ENCODE measurements around the gene IQGAP3. TPM values are rescaled to one million over a fixed set of nuclear protein-coding genes. Genes with fewer than 3 reads are reported as not detected.
A peak's percentile ranks its signal among the peaks of the same experiment; 100 is the strongest.

The IQGAP3 gene
- polyA plus RNA-seq, 1 of the 3 experiments (the other 2 are of a cell fraction): 15.6 TPM

DNA sequence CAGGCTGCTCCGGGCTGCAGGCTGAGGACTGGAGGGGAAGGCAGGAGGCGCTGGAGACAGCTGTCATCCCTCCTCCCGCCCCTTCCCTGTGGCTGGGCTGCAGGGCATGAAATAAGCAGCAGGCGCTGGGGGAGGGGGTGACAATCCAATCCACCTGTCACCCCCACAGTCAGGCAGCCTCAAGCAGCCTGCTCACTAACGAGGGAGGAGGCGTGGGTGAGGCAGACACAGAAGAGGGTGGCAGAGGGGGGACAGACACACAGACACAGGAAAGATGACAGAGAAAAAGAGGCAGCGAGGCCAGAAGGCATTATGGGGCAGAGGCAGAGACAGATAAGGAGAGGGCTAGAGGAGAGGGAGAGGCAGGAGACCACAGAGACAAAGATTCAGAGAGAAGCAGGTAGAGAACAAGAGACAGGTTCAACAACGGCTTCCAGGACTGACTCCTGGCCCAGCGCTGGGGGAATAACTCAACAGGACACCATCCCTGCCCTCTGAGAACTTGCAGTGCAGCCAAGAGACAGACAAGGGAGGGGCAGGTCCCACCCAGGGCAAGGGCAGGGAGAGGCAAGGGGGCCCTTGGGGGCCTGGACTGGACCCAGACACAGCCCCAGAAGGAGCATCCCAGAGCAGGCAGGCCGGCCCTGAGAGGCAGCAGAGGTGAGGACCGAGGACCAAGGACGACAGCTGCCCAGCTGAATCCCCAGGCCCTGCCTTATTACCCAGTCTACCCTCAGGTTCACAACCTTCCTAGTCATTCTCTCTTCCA, 83.0 kb downstream of the IQGAP3 start:
- H3K27me3 ChIP-seq (ENCODE audit: insufficient read depth): no peaks in the 10 kb centered on the region
- POLR2A ChIA-PET: interaction anchor here (0.5 to 1.0 kb wide), 3 partner anchors 12 to 1346 kb away, joined by 3 read pairs; partner anchors contain the start of gene MEF2D
- H4K20me1 ChIP-seq (ENCODE audit: insufficient read depth): peaks cover 100% of the 10 kb centered on the region
- H3K9me3 ChIP-seq: no peaks in the 10 kb centered on the region
- H3K79me2 ChIP-seq (ENCODE audit: insufficient read depth): peaks cover 100% of the 10 kb centered on the region
- H3K36me3 ChIP-seq (replicated peaks in 1 of 2; ENCODE audit: control insufficient read depth in 1 of 2, insufficient read depth in 2 of 2, low read length in 1 of 2): peaks cover 0 to 2% of the 10 kb centered on the region in 2 experiments
- H3F3A ChIP-seq (replicated peaks; ENCODE audit: insufficient read depth): no peaks in the 10 kb centered on the region
- 0 out of 4 replicates have a peak overlapping the region, but pooled peaks of 1 of the 2 experiments have one; percentile 1 for H3K4me3 ChIP-seq (ENCODE audit: low read depth in 2 of 2, low read length in 1 of 2)
- CTCF ChIA-PET: interaction anchor here (1.1 to 6.2 kb wide), 9 partner anchors 7 to 138 kb away, joined by 3 to 50 read pairs (median 4); partner anchors contain the start of gene MEF2D
- H3K4me2 ChIP-seq: peak overlapping the region; percentile 69; the same call in 1 of the 2 replicates
- peak; percentile 54 for DNase-seq
- TF ChIP-seq RCOR1 (IDR thresholded peaks at IDR 0.05; ENCODE audit: low read length): no peak
- TF ChIP-seq MEF2A (IDR thresholded peaks at IDR 0.05; ENCODE audit: borderline replicate concordance, low read depth): no peak
- TF ChIP-seq GATA2 (CRISPR knock-in tag; IDR thresholded peaks at IDR 0.05): no peak
- TF ChIP-seq RFX5 (IDR thresholded peaks at IDR 0.05; ENCODE audit: low read length): no peak
- no peak for TF ChIP-seq GABPA (IDR thresholded peaks at IDR 0.05; ENCODE audit: low read depth)
- TF ChIP-seq, protein P1, sequence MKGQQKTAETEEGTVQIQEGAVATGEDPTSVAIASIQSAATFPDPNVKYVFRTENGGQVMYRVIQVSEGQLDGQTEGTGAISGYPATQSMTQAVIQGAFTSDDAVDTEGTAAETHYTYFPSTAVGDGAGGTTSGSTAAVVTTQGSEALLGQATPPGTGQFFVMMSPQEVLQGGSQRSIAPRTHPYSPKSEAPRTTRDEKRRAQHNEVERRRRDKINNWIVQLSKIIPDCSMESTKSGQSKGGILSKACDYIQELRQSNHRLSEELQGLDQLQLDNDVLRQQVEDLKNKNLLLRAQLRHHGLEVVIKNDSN (IDR thresholded peaks at IDR 0.05; ENCODE audit: borderline replicate concordance, low read depth): no peak
- TF ChIP-seq FOXM1 (IDR thresholded peaks at IDR 0.05; ENCODE audit: low read depth): no peak
- TF ChIP-seq SMC3 (IDR thresholded peaks at IDR 0.05; ENCODE audit: low read depth, low read length): no peak
- TF ChIP-seq, protein P2, sequence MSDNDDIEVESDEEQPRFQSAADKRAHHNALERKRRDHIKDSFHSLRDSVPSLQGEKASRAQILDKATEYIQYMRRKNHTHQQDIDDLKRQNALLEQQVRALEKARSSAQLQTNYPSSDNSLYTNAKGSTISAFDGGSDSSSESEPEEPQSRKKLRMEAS (IDR thresholded peaks at IDR 0.05; ENCODE audit: low read depth): no peak
- no peak for TF ChIP-seq EZH2phosphoT487 (IDR thresholded peaks at IDR 0.05; ENCODE audit: borderline replicate concordance, low read depth)
- TF ChIP-seq JUND (IDR thresholded peaks at IDR 0.05): no peak
- TF ChIP-seq MXI1 (IDR thresholded peaks at IDR 0.05; ENCODE audit: low read depth, low read length): no peak
- no peak for TF ChIP-seq IRF3 (IDR thresholded peaks at IDR 0.05; ENCODE audit: low read depth, low read length)
- H3K9ac ChIP-seq: no peak overlapping the region
- H2AFZ ChIP-seq (ENCODE audit: low read depth): no peak overlapping the region
- H3K9me2 ChIP-seq: no peaks in the 10 kb centered on the region
- peak overlapping the region; percentile 14 to 35; a peak in 2 of 4 replicates for H3K27ac ChIP-seq (ENCODE audit: low read depth in 2 of 2, low read length in 1 of 2)
- 74% methylated on average over 10 of the region's 12 CpGs for WGBS (ENCODE audit: low lambda C conversion rate)
- peaks cover 30 to 65% of the 10 kb centered on the region in 2 experiments; a peak in 3 of 4 replicates for H3K4me1 ChIP-seq (ENCODE audit: control insufficient read depth in 1 of 2, insufficient read depth in 2 of 2, low read depth in 1 of 2, low read length in 1 of 2)
